ENCODE measurements around the gene SSH2.

Gene SSH2

GRCh38 chr17:29918922-29919856, 10.8 kb downstream of the SSH2 start:
- ATAC-seq (ENCODE audit: insufficient read depth, low read depth) (no peak), DNase-seq (no peak)
- TF ChIP-seq CTCF (IDR thresholded peaks at IDR 0.05; ENCODE audit: borderline replicate concordance, extremely low read depth, low read length, poor library complexity, severe bottlenecking) (no peak), EZH2 (IDR thresholded peaks at IDR 0.05; ENCODE audit: borderline replicate concordance, low read depth, low read length, severe bottlenecking) (no peak)
- peaks cover 10% of the 10 kb centered on the region; the same call in 1 of the 2 replicates for H3K36me3 ChIP-seq (ENCODE audit: insufficient read depth, low read length)
- H3K9ac ChIP-seq (ENCODE audit: low read depth, low read length) = no peak overlapping the region
- H3K9me3 ChIP-seq (ENCODE audit: insufficient read depth, low read length, severe bottlenecking) = no peaks in the 10 kb centered on the region
- H2AFZ ChIP-seq (ENCODE audit: low read depth, low read length) = no peak overlapping the region
- H4K20me1 ChIP-seq (ENCODE audit: insufficient read depth, low read length) = peaks cover 33% of the 10 kb centered on the region
- H3K27me3 ChIP-seq (ENCODE audit: insufficient read depth, low read length, poor library complexity) = no peaks in the 10 kb centered on the region
- no peak overlapping the region for H3K4me2 ChIP-seq (ENCODE audit: insufficient read depth, low read length)
- no peak overlapping the region for H3K4me3 ChIP-seq (ENCODE audit: low read depth in 1 of 2, low read length in 2 of 2)
- no peak overlapping the region for H3K27ac ChIP-seq (ENCODE audit: low read length)
- H3K4me1 ChIP-seq (ENCODE audit: insufficient read depth, low read length) = peaks cover 3% of the 10 kb centered on the region; the same call in 1 of the 2 replicates
- H3K79me2 ChIP-seq (ENCODE audit: insufficient read depth, low read length) = peaks cover 94% of the 10 kb centered on the region

- peaks cover 93% of the 10 kb centered on the region for H3K79me2 ChIP-seq (ENCODE audit: insufficient read depth, low read length)
- H3K9me3 ChIP-seq (ENCODE audit: insufficient read depth, low read length, severe bottlenecking) = no peaks in the 10 kb centered on the region
- no peak overlapping the region for H2AFZ ChIP-seq (ENCODE audit: low read depth, low read length)
- H3K4me2 ChIP-seq (ENCODE audit: insufficient read depth, low read length) = no peak overlapping the region
- DNase-seq (no peak), ATAC-seq (ENCODE audit: insufficient read depth, low read depth) (no peak)
- H3K27me3 ChIP-seq (ENCODE audit: insufficient read depth, low read length, poor library complexity) = no peaks in the 10 kb centered on the region
- no peak overlapping the region for H3K27ac ChIP-seq (ENCODE audit: low read length)
- H3K4me1 ChIP-seq (ENCODE audit: insufficient read depth, low read length) = peaks cover 3% of the 10 kb centered on the region; the same call in 1 of the 2 replicates
- no peak overlapping the region for H3K9ac ChIP-seq (ENCODE audit: low read depth, low read length)
- H4K20me1 ChIP-seq (ENCODE audit: insufficient read depth, low read length) = peaks cover 34% of the 10 kb centered on the region
- H3K36me3 ChIP-seq (ENCODE audit: insufficient read depth, low read length) = peaks cover 10% of the 10 kb centered on the region; the same call in 1 of the 2 replicates
- no peak for TF ChIP-seq EZH2 (IDR thresholded peaks at IDR 0.05; ENCODE audit: borderline replicate concordance, low read depth, low read length, severe bottlenecking)
- no peak for TF ChIP-seq CTCF (IDR thresholded peaks at IDR 0.05; ENCODE audit: borderline replicate concordance, extremely low read depth, low read length, poor library complexity, severe bottlenecking)
- H3K4me3 ChIP-seq (ENCODE audit: low read depth in 1 of 2, low read length in 2 of 2) = no peak overlapping the region
These were observed 12.0 kb downstream of the SSH2 start for GRCh38 chr17:29918016-29918415.

- ATAC-seq (ENCODE audit: insufficient read depth, low read depth) = no peak
- H3K79me2 ChIP-seq (ENCODE audit: insufficient read depth, low read length) = peaks cover 93% of the 10 kb centered on the region
These were observed 15.1 kb downstream of the SSH2 start for GRCh38 chr17:29914819-29915537.

More at GRCh38 chr17:29914819-29915537, 15.1 kb downstream of the SSH2 start:
- Histone ChIP-seq H3K36me3 (ENCODE audit: insufficient read depth, low read length) (no peaks in the 10 kb centered on the region), H3K4me3 (ENCODE audit: low read depth in 1 of 2, low read length in 2 of 2) (no peak overlapping the region), H3K9ac (ENCODE audit: low read depth, low read length) (no peak overlapping the region), H2AFZ (ENCODE audit: low read depth, low read length) (no peak overlapping the region), H3K9me3 (ENCODE audit: insufficient read depth, low read length, severe bottlenecking) (no peaks in the 10 kb centered on the region), H3K4me2 (ENCODE audit: insufficient read depth, low read length) (no peak overlapping the region), H4K20me1 (ENCODE audit: insufficient read depth, low read length) (peaks cover 27% of the 10 kb centered on the region; the same call in 1 of the 2 replicates), H3K27ac (ENCODE audit: low read length) (no peak overlapping the region), H3K27me3 (ENCODE audit: insufficient read depth, low read length, poor library complexity) (no peaks in the 10 kb centered on the region), H3K4me1 (ENCODE audit: insufficient read depth, low read length) (no peaks in the 10 kb centered on the region)
- no peak for DNase-seq
- TF ChIP-seq CTCF (IDR thresholded peaks at IDR 0.05; ENCODE audit: borderline replicate concordance, extremely low read depth, low read length, poor library complexity, severe bottlenecking) (no peak), EZH2 (IDR thresholded peaks at IDR 0.05; ENCODE audit: borderline replicate concordance, low read depth, low read length, severe bottlenecking) (no peak)
